SJCRH30 (cell line): ENCODE data around the gene RFC1. TPM values are rescaled to one million over a fixed set of nuclear protein-coding genes. Genes with fewer than 3 reads are reported as not detected.
"Not testable (repeated sequence)": the region's sequence is repeated elsewhere in the genome, so short reads cannot be mapped to it uniquely, and the experiment has no call there.

Source experiments
- DNase-seq, 2 experiments: peaks; one replicate each; pipeline ENCODE4 v3.0.0-alpha.2; 2015 to 2020
- H3K27ac ChIP-seq: fragments of 250-450 bp; sonication (Bioruptor Pico); 2 replicates; pipeline ENCODE4 v1.5.1; 2020; ENCODE audit warnings: mild to moderate bottlenecking, moderate library complexity
- H3K27me3 ChIP-seq: fragments of 250-450 bp; sonication (Bioruptor Pico); 2 replicates; pipeline ENCODE4 v1.5.1; 2020; ENCODE audit warnings: mild to moderate bottlenecking, moderate library complexity
- H3K36me3 ChIP-seq: fragments of 250-450 bp; sonication (Bioruptor Pico); 2 replicates; pipeline ENCODE4 v1.5.1; 2020; ENCODE audit warnings: mild to moderate bottlenecking, moderate library complexity
- H3K4me1 ChIP-seq: fragments of 250-450 bp; sonication (Bioruptor Pico); 2 replicates; pipeline ENCODE4 v1.5.1; 2020; ENCODE audit warnings: mild to moderate bottlenecking, moderate library complexity
- H3K4me3 ChIP-seq: fragments of 250-450 bp; sonication (Bioruptor Pico); 2 replicates; pipeline ENCODE4 v1.5.1; 2020; ENCODE audit warnings: mild to moderate bottlenecking, moderate library complexity
- H3K9me3 ChIP-seq: fragments of 250-450 bp; sonication (Bioruptor Pico); replicated peaks from 2 replicates; pipeline ENCODE4 v1.5.1; 2020; ENCODE audit warnings: mild to moderate bottlenecking, moderate library complexity
- total RNA-seq: library from RNA; depleted of rRNA; stranded (reverse); fragments of >200 nt; shearing (Covaris generic); gene quantifications from 2 replicates; pipeline ENCODE4 v1.2.3, GENCODE V29; 2014; rRNA removed

Gene RFC1, protein sequence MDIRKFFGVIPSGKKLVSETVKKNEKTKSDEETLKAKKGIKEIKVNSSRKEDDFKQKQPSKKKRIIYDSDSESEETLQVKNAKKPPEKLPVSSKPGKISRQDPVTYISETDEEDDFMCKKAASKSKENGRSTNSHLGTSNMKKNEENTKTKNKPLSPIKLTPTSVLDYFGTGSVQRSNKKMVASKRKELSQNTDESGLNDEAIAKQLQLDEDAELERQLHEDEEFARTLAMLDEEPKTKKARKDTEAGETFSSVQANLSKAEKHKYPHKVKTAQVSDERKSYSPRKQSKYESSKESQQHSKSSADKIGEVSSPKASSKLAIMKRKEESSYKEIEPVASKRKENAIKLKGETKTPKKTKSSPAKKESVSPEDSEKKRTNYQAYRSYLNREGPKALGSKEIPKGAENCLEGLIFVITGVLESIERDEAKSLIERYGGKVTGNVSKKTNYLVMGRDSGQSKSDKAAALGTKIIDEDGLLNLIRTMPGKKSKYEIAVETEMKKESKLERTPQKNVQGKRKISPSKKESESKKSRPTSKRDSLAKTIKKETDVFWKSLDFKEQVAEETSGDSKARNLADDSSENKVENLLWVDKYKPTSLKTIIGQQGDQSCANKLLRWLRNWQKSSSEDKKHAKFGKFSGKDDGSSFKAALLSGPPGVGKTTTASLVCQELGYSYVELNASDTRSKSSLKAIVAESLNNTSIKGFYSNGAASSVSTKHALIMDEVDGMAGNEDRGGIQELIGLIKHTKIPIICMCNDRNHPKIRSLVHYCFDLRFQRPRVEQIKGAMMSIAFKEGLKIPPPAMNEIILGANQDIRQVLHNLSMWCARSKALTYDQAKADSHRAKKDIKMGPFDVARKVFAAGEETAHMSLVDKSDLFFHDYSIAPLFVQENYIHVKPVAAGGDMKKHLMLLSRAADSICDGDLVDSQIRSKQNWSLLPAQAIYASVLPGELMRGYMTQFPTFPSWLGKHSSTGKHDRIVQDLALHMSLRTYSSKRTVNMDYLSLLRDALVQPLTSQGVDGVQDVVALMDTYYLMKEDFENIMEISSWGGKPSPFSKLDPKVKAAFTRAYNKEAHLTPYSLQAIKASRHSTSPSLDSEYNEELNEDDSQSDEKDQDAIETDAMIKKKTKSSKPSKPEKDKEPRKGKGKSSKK
- 70.1 and 77.8 TPM in 2 replicates for total RNA-seq

DNA sequence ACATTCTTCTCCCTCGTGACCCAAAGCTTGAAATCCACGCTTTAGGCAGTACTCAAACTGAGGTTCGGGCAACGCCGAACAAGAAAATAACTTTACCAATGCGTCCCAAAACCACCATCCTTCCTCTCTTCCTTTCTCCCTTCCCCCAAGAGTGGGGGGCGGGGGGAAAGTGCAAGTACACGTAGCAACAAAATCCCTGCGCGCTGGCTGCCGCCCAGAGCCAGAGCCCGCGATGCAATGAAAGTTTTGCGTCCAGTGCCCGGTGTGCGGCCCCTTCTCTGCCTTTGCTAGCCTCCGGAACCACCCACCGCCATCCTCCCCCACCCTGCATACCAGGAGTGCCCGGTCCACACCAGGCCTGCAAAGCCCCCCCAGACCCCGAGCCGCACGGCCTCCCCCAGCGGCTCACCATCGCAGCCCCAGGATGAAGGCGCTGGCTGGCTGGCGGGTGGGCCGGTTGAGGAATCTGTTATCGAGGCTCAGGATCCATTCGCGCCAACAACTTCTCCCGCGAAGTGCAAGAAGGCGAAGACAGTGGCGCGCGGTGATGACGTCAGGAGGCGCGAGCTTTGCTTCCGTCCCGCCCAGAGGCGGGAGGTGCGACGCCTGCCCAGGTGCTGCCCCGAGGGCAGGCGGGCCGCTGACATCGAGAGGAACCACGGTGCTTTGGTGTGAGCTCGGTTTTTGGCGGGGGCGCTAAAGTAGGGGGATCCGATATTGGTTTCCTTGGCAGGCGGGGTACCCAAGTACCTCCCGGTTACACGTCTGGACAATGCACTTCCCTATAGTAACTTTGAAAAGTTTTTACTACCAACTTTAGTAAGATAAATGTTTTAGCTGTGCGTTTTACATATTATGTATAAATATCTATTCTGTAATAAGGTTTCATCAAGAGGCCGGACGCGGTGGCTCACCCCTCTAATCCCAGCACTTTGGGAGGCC, at the start of gene RFC1:
Gene RFC1, minus strand, starts transcription at position 533 of the 942 bp plus-strand sequence. Its CDS starts 121 bp downstream, at position 412.
- no peaks in the 10 kb centered on the region; the same call in 1 of the 2 replicates for H3K36me3 ChIP-seq
- DNase-seq = peak; percentile 93 to 95
- peak within 1 kb of the TSS; percentile 88 for H3K4me3 ChIP-seq
- no peaks in the 10 kb centered on the region for H3K9me3 ChIP-seq
- H3K4me1 ChIP-seq = peaks cover 11% of the 10 kb centered on the region; the same call in 1 of the 2 replicates
- no peaks in the 10 kb centered on the region for H3K27me3 ChIP-seq
- peak within 1 kb of the TSS; percentile 79 for H3K27ac ChIP-seq

DNA sequence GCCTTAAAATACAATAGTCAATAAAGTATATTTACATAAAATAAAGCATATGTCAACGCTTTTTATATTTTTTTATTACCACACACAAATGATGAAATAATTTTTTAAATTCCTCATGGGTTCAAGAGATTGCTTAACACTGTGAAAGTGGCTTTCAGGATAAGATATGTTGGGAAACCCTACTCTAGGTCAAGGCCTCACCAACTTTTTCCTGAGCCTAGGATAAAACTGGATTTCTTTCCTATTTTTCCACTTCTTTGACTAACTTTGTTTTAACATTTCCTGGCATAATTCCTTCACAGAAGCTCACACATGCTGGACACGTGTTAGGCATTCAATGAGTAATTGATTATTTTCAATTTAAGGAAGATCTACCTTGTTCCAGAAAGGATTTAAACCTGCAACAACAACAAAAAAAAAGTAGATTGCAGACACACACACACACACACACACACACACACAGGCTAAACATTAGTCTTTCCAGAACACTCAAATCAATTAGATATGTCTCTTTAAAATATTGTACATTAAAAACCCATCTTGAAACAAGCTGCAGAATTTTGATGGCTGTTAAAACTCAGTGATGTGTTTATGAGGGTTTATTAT, 49.6 kb upstream of the RFC1 start:
- Histone ChIP-seq H3K4me3 (no peak overlapping the region), H3K27ac (no peak overlapping the region), H3K27me3 (no peaks in the 10 kb centered on the region; the same call in 1 of the 2 replicates), H3K36me3 (no peaks in the 10 kb centered on the region), H3K4me1 (no peaks in the 10 kb centered on the region), H3K9me3 (no peaks in the 10 kb centered on the region)
- no peak for DNase-seq

DNA sequence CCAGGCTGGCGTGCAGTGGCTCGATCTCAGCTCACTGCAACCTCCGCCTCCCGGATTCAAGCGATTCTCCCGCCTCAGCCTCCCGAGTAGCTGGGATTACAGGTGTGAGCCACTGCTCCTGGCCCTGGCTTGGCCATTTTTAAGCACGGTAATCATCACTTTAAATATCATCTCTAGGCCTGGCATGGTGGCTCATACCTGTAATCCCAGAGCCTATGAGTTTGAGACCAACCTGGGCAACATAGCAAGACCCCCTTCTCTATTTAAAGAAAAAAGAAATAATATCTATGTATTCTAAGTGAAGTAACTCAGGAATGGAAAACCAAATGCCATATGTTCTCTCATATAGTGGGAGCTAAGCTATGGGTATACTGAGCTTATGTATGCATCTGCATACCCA, 45.4 kb upstream of the RFC1 start:
- H3K36me3 ChIP-seq, H3K9me3 ChIP-seq, H3K4me1 ChIP-seq, H3K27me3 ChIP-seq, DNase-seq, H3K4me3 ChIP-seq, H3K27ac ChIP-seq: not testable (repeated sequence)

DNA sequence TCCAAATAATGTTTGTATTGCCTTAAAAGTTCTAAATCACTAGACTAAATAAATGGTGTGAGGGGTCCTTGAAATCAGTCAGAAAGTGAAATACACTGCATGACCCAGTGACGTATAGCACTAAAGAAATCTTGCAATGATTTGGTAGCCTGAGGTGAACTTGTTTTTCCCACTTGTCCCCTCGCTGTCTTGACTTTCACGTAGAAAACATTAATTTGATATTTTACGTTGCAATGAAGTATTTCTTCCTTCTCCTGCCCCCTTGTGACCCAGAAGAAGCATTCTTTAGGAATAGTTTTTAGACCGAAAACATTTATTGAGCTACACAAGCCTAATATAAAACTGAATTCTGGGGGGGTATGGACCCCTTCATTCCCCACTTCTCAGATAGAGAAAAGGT, 44.3 kb upstream of the RFC1 start:
- Histone ChIP-seq H3K27ac (no peak overlapping the region), H3K27me3 (no peaks in the 10 kb centered on the region), H3K4me1 (peaks cover 4% of the 10 kb centered on the region; the same call in 1 of the 2 replicates), H3K36me3 (no peaks in the 10 kb centered on the region), H3K9me3 (no peaks in the 10 kb centered on the region), H3K4me3 (no peak overlapping the region)
- no peak for DNase-seq

DNA sequence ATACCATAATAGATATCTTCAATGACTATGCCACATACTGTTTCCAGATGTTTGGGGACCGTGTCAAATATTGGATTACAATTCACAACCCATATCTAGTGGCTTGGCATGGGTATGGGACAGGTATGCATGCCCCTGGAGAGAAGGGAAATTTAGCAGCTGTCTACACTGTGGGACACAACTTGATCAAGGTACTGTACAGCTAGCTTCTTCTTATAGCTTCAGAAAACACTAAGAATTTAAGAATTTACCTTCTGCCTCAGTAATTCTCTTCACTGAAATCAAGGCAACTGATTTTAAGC, 41.4 kb upstream of the RFC1 start:
- peaks cover 4% of the 10 kb centered on the region; the same call in 1 of the 2 replicates for H3K4me1 ChIP-seq
- no peaks in the 10 kb centered on the region for H3K9me3 ChIP-seq
- no peak overlapping the region for H3K27ac ChIP-seq
- no peaks in the 10 kb centered on the region for H3K36me3 ChIP-seq
- DNase-seq = no peak
- no peaks in the 10 kb centered on the region for H3K27me3 ChIP-seq
- no peak overlapping the region for H3K4me3 ChIP-seq

DNA sequence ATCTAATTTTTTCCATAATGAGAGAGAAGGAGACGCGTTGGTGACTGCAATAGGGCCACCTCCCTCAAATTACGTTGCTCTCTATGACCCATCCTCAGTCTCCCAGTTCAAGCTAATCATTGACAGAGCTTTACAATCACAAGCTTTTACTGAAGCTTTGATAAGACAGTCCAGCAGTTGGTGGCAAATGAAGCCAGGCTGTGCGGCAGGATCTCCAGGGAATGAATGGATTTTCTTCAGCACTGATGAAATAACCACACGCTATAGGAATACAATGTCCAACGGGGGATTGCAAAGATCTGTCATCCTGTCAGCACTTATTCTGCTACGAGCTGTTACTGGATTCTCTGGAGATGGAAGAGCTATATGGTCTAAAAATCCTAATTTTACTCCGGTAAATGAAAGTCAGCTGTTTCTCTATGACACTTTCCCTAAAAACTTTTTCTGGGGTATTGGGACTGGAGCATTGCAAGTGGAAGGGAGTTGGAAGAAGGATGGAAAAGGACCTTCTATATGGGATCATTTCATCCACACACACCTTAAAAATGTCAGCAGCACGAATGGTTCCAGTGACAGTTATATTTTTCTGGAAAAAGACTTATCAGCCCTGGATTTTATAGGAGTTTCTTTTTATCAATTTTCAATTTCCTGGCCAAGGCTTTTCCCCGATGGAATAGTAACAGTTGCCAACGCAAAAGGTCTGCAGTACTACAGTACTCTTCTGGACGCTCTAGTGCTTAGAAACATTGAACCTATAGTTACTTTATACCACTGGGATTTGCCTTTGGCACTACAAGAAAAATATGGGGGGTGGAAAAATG, 40.8 kb upstream of the RFC1 start, which contains the start of gene KLB:
Gene KLB, plus strand, starts transcription at position 168 of the 821 bp plus-strand sequence. Its CDS starts 20 bp downstream, at position 188.
- peak within 1 kb of the TSS; percentile 11; the same call in 1 of the 2 replicates for H3K4me3 ChIP-seq
- H3K4me1 ChIP-seq = peaks cover 4% of the 10 kb centered on the region; the same call in 1 of the 2 replicates
- H3K36me3 ChIP-seq = no peaks in the 10 kb centered on the region
- H3K27ac ChIP-seq = no peak within 1 kb of the TSS
- H3K27me3 ChIP-seq = no peaks in the 10 kb centered on the region
- DNase-seq = peak in 1 of 2 experiments; percentile 42
- no peaks in the 10 kb centered on the region for H3K9me3 ChIP-seq

DNA sequence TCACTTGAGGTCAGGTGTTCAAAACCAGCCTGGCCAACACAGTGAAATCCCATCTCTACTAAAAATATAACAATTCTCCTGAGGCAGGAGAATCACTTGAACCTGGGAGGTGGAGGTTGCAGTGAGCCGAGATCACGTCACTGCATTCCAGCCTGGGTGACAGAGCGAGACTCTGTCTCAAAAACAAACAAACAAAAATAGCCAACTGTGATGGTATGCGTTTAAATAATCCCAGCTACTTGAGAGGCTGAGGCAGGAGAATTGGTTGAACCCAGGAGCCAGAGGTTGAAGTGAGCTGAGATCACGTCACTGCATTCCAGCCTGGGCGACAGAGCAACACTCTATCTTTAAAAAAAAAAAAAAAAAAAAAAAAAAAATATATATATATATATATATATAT, 35.5 kb upstream of the RFC1 start:
- H3K27ac ChIP-seq, H3K27me3 ChIP-seq, H3K4me1 ChIP-seq, H3K36me3 ChIP-seq, H3K4me3 ChIP-seq, H3K9me3 ChIP-seq: not testable (repeated sequence)
- DNase-seq = peak in 1 of 2 experiments; percentile 13

DNA sequence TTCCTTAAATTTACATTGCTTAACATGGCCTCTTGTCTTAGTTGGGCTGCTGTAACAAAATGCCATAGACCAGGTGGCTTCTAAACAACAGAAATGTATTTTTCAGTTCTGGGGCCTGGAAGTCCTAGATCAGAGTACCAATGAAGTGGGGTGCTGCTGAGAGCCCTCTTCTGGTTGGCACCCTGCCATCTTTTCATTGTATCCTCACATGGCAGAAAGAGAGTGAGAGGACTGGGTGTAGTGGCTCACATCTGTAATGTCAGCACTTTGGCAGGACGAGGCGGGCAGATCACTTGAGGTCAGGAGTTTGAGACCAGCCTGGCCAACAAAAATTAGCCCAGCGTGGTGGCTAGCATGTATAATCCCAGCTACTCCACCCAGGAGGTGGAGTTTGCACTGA, 28.5 kb upstream of the RFC1 start:
- Histone ChIP-seq H3K4me1 (no peaks in the 10 kb centered on the region), H3K4me3 (no peak overlapping the region), H3K27ac (no peak overlapping the region), H3K27me3 (no peaks in the 10 kb centered on the region), H3K36me3 (no peaks in the 10 kb centered on the region), H3K9me3 (no peaks in the 10 kb centered on the region)
- peak in 1 of 2 experiments; percentile 7 for DNase-seq

DNA sequence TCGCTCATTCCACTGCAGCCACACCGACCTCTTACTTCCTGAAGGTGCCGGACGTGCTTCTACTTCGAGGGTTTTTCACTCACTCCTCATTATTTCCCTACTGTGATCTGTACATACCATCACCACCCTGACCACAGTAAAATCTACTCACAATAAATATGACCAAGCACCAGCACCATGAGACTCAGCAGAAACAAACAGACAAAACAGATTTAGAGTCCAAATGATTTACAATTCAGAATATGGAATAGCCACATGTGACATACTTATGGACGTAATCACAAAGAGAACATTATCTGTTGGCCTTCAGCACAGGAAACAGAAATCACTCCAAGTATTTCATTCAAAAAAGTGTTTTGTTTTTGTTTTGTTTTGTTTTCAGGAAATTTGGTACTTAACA, 24.4 kb upstream of the RFC1 start:
- H3K9me3 ChIP-seq = no peaks in the 10 kb centered on the region
- DNase-seq = no peak
- no peaks in the 10 kb centered on the region for H3K27me3 ChIP-seq
- H3K4me1 ChIP-seq = no peaks in the 10 kb centered on the region
- no peak overlapping the region for H3K4me3 ChIP-seq
- H3K27ac ChIP-seq = no peak overlapping the region
- no peaks in the 10 kb centered on the region for H3K36me3 ChIP-seq

DNA sequence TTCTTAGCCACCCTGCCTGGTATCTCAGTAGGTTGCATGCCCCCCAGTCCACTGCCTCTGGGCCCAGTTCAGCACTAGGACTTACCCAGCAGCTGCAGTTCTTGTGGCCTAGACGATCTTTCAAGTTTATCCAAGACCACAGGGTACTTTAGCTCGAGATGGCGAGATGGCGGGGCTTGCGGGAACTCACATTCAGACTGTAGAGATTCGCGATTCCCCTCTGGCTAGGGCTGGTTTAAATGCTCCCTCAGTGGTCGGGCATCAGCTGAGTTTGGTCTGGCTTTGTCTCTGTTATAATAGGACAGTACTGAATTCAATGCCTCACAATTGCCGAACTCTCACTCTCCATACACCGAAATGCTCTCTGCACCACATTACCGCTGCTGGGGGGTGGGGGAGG, 18.4 kb upstream of the RFC1 start:
- H3K27me3 ChIP-seq = no peaks in the 10 kb centered on the region
- no peaks in the 10 kb centered on the region for H3K36me3 ChIP-seq
- no peak overlapping the region for H3K4me3 ChIP-seq
- no peaks in the 10 kb centered on the region for H3K9me3 ChIP-seq
- H3K27ac ChIP-seq = no peak overlapping the region
- H3K4me1 ChIP-seq = no peaks in the 10 kb centered on the region
- no peak for DNase-seq

DNA sequence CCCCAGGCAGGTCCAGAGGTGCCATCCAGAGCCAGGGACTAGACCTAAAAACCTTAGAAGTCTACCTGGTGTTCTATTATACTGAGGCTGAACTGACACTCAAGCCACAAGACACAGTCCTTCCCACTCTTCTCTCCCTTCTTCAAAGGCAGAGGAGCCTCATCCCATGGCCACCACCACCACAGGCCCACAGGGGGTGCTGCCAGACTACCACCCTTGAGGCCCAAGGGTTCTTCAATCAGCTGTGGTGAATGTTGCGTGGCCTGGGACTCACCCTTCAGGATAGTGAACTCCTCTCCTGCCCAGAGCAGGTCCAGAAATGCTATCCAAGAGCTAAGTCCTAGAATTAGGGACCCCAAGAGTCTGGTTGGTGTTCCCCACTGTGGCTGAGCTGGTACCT, 17.5 kb upstream of the RFC1 start:
- Histone ChIP-seq H3K36me3 (no peaks in the 10 kb centered on the region), H3K9me3 (no peaks in the 10 kb centered on the region), H3K4me3 (no peak overlapping the region), H3K4me1 (no peaks in the 10 kb centered on the region), H3K27me3 (no peaks in the 10 kb centered on the region), H3K27ac (no peak overlapping the region)
- no peak for DNase-seq

DNA sequence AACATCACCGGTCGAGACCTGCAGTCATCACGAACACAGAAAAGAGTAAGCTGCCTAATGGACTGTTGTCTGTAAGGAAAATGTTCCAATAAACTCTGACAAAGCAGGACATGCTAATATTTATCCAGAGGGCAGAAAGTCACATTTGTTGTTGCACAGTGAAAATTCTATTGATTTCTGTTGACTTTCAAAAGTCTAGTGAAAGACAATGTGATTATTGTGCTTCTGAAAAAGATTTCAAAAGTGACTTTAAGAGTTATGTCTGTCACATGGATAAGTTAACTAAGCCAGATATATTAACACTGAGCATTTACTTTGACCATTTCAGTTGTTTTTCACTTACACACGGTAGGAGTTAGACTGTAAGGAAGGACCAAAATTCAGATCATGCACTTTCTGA, 9.3 kb upstream of the RFC1 start:
- Histone ChIP-seq H3K27me3 (no peaks in the 10 kb centered on the region), H3K36me3 (no peaks in the 10 kb centered on the region), H3K4me3 (no peak overlapping the region), H3K9me3 (no peaks in the 10 kb centered on the region), H3K4me1 (no peaks in the 10 kb centered on the region), H3K27ac (no peak overlapping the region)
- DNase-seq = no peak

DNA sequence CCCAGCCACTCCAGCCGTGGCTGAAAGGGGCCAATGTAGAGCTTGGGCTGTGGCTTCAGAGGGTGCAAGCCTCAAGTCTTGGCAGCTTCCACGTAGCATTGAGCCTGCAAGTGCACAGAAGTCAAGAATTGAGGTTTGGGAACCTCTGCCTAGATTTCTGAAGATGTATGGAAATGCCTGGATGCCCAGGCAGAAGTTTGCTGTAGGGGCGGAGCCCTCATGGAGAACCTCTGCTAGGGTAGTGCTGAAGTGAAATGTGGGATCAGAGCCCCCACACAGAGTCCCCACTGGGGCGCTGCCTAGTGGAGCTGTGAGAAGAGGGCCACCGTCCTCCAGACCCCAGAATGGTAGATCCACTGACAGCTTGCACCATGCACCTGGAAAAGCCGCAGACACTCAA, 5.0 kb upstream of the RFC1 start:
- H3K27me3 ChIP-seq, H3K27ac ChIP-seq, H3K4me3 ChIP-seq, H3K4me1 ChIP-seq, H3K9me3 ChIP-seq, DNase-seq, H3K36me3 ChIP-seq: not testable (repeated sequence)
